Measurements from ENCODE around the gene OIT3.
"Not testable (repeated sequence)": the region's sequence is repeated elsewhere in the genome, so short reads cannot be mapped to it uniquely, and the experiment has no call there.

The OIT3 gene

GRCh38 chr10:72904806-72905205 is 11.3 kb downstream of the OIT3 start:
- DNase-seq = no peak

- DNase-seq = no peak
These were observed 12.9 kb downstream of the OIT3 start for GRCh38 chr10:72906446-72906845.

GRCh38 chr10:72910705-72911104 is 17.2 kb downstream of the OIT3 start:
- no peak for DNase-seq

- no peak for DNase-seq
These were observed 18.2 kb downstream of the OIT3 start for GRCh38 chr10:72911758-72912157.

- no peak for DNase-seq
These were observed 19.2 kb downstream of the OIT3 start for GRCh38 chr10:72912736-72913135.

- DNase-seq = no peak
These were observed 19.7 kb downstream of the OIT3 start for GRCh38 chr10:72913287-72913686.

GRCh38 chr10:72917201-72917600 is 23.7 kb downstream of the OIT3 start:
- DNase-seq = not testable (repeated sequence)

GRCh38 chr10:72917803-72918332 is 24.3 kb downstream of the OIT3 start:
- not testable (repeated sequence) for DNase-seq

- no peak for DNase-seq
These were observed 24.8 kb downstream of the OIT3 start for GRCh38 chr10:72918352-72918751.

GRCh38 chr10:72921147-72921683 is 27.7 kb downstream of the OIT3 start:
- DNase-seq = not testable (repeated sequence)

GRCh38 chr10:72924351-72924750 is 30.8 kb downstream of the OIT3 start:
- no peak for DNase-seq

GRCh38 chr10:72925951-72926465 is 32.5 kb downstream of the OIT3 start:
- DNase-seq = no peak

GRCh38 chr10:72927485-72927884 is 33.9 kb downstream of the OIT3 start:
- no peak for DNase-seq

- DNase-seq = no peak
These were observed 35.3 kb downstream of the OIT3 start for GRCh38 chr10:72928798-72929197.

GRCh38 chr10:72930276-72930675 is 36.7 kb downstream of the OIT3 start:
- peak; percentile 32 for DNase-seq

- no peak for DNase-seq
These were observed 38.9 kb downstream of the OIT3 start for GRCh38 chr10:72932259-72933015.

GRCh38 chr10:72935361-72935760 is 41.8 kb downstream of the OIT3 start:
- DNase-seq = no peak

- no peak for DNase-seq
These were observed 50.1 kb downstream of the OIT3 start for GRCh38 chr10:72943498-72944234.

- DNase-seq = no peak
These were observed 53.4 kb downstream of the OIT3 start for GRCh38 chr10:72946963-72947362.

- DNase-seq = no peak
These were observed 55.2 kb downstream of the OIT3 start for GRCh38 chr10:72948762-72949161.

GRCh38 chr10:72951760-72952159 is 58.2 kb downstream of the OIT3 start:
- DNase-seq = no peak

GRCh38 chr10:72952189-72952588 is 58.6 kb downstream of the OIT3 start:
- DNase-seq = no peak

GRCh38 chr10:72952642-72953158 is 59.2 kb downstream of the OIT3 start:
- no peak for DNase-seq

Measured in right hindlimb (tissue), 1 donor.